KG1 (cell line): Measurements from ENCODE around the gene TPD52L1.

ENCODE experiments used
- DNase-seq: peaks from one replicate; lab custom pipeline; 2025; lab: John Stamatoyannopoulos, UW

The TPD52L1 gene

DNA sequence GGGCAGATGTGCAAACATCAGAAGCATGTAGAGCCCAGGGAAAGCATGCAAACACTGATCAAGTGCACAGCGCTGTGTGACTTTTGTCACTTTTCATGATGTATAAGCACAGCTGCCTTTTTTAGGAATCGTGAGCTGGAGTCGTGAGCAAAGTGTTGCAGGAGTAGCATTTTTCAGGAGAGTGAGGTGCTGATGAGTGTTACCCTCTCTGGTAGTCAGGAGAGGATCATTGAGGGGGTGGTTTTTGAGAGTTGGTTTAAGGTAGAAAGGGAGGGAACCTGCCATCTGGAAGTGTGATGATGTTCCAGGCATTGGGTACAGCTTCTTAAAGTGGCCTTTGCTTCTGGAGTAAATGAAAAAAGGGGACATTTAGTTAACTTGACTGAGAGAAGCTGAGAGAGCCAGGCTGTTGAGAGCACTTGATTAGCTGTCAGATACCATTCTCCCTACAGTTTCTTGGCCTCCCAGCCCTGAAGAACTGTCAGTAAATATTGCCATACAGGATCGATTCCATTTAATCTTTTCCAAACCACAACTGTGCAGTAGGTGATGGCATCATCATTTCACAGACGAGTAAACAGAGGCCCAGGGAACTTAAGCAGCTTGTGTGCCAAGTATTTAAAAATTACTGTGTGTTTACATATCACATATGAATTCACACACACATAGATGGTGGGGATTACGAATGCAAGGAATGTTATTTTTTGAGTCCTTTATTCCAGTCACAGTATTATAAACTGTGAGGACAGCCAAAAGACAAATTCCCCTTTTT is 28.9 kb downstream of the TPD52L1 start:
- DNase-seq = no peak

- DNase-seq = no peak
Observed at GRCh38 chr6:125183391-125183790, 29.8 kb downstream of the TPD52L1 start.

DNA sequence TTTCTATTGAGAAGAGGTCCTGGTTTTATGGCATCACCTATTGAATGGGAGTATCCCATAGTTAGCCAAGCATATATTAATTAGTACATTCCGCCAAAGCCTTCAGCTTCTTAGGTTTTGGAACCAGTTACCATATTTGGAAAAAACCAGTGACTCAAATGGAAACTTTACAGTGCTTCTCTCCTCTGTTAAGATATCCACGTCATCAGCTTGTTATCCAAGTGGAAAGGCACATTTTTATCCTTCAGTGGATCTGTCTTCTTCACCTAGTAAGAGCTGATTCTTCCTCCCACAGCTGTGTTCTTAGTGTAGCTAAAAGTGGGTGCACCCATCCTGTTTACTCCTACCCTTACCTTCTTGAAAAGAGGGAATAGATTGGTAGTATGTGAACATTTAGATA is 34.5 kb downstream of the TPD52L1 start:
- no peak for DNase-seq

- no peak for DNase-seq
Observed at GRCh38 chr6:125188594-125189203, 35.1 kb downstream of the TPD52L1 start.

DNA sequence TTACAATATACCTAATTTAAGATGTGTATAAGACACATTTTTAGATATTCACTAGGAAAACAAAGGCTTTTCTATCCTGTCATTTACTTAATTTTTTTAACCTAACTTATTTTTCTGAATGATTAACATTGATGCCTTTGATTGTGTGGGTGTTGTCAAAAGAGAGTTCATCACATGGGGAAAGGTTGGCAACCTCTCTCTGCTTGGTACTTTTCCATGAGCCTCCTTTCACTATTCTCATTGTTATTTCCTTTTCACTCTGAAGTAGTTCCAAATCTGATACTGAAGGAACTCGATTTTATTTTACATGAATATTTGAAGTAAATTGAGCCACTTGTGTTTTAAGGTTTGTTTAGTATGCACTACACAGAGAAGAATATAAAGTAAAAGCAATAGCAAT is 35.9 kb downstream of the TPD52L1 start:
- no peak for DNase-seq

- DNase-seq = no peak
Observed at GRCh38 chr6:125190667-125191066, 37.1 kb downstream of the TPD52L1 start.

- DNase-seq = no peak
Observed at GRCh38 chr6:125191916-125192609, 38.5 kb downstream of the TPD52L1 start.

- DNase-seq = no peak
Observed at GRCh38 chr6:125192610-125192930, 39.0 kb downstream of the TPD52L1 start.

DNA sequence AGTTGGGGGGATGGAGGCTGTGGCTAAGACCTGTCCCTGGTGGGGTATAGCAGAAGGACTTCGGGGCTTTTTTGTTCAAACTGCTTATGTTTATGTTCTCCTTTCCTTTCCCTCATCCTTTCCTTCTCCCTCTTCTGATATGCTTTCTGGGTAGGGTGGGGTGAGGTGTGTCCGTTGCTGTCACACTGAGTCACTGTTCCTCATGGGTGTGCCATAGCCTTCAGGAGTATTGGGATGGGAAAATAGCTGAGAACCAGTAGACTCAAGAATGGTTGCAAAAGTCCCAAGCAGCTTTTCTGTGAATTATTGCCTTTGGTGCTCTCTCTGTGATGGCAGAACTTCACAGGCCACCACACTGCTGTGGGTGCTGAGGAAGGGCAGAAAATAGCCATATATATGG is 39.6 kb downstream of the TPD52L1 start:
- DNase-seq = no peak

DNA sequence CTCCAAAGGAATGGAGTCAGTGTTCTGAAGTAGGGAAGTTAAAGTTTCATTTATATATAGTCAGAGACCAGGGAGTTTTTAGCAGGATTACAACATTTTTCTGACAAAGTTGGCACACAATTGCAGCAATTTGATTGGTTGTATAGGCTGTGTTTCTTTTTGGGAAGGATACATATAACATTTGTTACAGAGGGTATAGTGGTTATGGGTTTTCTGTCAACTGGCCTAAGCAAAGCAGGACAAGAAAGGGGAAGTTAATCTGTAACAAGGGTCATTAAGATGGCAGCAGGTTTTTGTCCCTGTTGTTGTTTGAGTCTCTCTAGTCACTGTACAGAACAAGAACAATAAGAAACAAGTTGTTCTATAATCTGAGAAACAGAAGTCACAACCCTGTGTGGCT is 41.4 kb downstream of the TPD52L1 start:
- peak; percentile 5 for DNase-seq

DNA sequence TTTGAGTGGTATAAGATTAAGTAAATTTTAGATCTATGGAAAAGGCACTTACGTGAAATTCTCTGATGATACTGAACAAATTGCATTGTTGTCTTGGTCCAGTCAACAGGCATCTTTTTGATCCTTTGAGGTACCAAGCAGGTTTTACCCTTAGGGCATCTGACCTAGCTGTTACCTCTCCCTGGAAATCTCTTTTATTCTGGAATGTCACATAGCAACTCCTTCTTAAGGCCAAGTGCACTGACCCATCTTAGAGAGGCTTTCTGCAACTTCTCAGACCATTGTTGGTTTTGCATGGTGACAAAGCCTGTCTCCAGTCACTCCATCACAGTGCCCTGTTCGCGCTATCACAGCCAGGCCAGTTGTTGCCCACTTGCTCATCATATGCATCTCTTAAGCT is 42.0 kb downstream of the TPD52L1 start:
- no peak for DNase-seq

DNA sequence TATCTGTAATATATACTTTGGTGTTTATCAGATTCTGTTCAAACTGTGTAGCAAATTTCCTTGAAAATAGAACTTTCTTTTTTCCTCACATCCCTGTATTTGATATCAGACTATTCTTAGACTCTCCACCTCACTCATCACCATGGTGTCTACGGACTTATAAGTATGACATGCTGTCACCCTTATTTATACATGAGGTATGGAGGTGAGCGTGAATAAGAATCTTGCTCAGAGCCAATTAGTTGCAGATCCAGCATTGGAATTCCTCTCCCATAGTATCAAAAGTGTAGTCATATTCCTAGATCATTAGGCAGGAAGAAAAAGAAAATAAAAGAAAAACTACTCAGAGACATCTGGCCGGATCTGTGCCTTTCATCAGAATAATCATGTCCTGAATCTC is 43.0 kb downstream of the TPD52L1 start:
- no peak for DNase-seq

GRCh38 chr6:125197795-125198269 is 44.3 kb downstream of the TPD52L1 start:
- DNase-seq = no peak

DNA sequence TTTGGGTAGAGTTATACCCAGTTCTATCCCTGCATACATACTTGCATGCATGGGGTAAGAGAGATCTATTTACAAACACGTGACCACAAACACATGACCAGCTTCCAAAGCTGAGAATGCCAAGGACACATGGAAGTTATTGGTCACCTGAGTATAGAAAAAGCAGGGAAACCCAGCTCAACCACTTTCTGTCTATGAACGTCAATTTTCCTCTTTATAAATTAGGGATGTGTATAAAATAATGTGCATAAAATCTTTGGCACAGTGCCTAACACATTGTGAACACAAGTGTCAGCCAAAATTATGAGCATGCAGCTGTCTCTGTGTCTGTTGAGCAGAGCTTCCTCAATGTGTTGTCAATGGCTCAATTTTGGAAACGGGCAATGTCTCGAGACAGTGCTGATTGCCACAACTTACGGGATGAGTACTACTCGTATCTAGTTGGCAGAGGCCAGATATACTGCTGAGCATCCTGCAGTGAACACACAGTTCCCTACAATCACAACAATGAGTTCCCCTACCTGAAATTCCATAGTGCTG is 44.9 kb downstream of the TPD52L1 start:
- DNase-seq = no peak

GRCh38 chr6:125200941-125201340 is 47.4 kb downstream of the TPD52L1 start:
- no peak for DNase-seq

- DNase-seq = no peak
Observed at GRCh38 chr6:125201961-125202729, 48.6 kb downstream of the TPD52L1 start.

GRCh38 chr6:125203395-125203794 is 49.8 kb downstream of the TPD52L1 start:
- no peak for DNase-seq

GRCh38 chr6:125205931-125206330 is 52.4 kb downstream of the TPD52L1 start:
- DNase-seq = no peak

DNA sequence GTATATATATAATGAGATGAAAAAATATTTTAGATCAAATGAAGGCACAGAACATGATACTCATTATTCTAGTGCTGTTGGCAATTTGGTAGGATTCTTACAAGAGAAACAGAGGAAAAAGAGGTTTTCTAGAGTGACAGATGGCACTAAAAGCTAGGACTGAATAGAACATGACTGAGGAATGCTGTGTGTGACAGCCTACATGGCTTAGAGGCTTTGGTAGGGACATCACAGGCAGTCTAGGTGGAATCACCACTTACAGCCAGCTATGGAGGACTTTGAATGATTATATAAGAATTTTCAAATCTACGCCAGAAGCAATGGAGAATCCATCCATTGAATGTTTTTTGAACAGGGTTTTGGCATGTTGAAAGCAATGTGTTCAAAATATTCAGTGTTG is 52.8 kb downstream of the TPD52L1 start:
- no peak for DNase-seq

DNA sequence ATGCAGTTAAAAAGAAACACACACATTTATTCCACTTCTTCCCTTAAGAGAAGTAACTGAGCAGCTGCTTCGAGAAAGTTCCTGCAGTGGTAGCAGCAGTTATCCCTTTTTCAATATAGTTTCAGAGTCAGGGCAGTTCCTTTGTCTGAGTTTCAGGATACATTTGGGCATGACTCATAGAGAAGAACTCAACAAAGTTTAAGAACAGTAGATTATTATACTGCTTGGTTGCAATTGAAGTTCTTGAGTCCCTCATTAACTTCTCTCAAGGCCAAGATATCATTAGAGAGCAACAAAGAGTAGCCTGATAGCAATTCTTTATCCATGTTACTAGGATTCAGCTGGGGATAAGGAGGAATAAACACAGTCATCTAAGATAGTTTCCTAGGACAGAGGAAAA is 54.4 kb downstream of the TPD52L1 start:
- DNase-seq = no peak

- no peak for DNase-seq
Observed at GRCh38 chr6:125208625-125209249, 55.2 kb downstream of the TPD52L1 start.

- no peak for DNase-seq
Observed at GRCh38 chr6:125210667-125211066, 57.1 kb downstream of the TPD52L1 start.
